Effector memory CD4-positive, alpha-beta T cell (primary cell): ENCODE data around the gene GALNTL6.

Experiments used
- DNase-seq, 3 donors: peaks; one replicate each; pipeline ENCODE4 v3.0.0-alpha.2; 2020
- H3K27ac ChIP-seq: 2 replicates; pipeline ENCODE4 v1.7.0; 2013; ENCODE audit warnings: mild to moderate bottlenecking, low read length, moderate library complexity; ENCODE audit not compliant: insufficient read depth, poor library complexity, severe bottlenecking
- H3K27me3 ChIP-seq: replicated peaks from 2 replicates; pipeline ENCODE4 v1.7.0; 2013; ENCODE audit warnings: mild to moderate bottlenecking, low read length; ENCODE audit not compliant: insufficient read depth, control insufficient read depth, poor library complexity, severe bottlenecking
- H3K36me3 ChIP-seq: 2 replicates; pipeline ENCODE4 v1.7.0; 2013; ENCODE audit warnings: mild to moderate bottlenecking, low read length, moderate library complexity; ENCODE audit not compliant: control insufficient read depth, insufficient read depth
- H3K4me1 ChIP-seq: 2 replicates; pipeline ENCODE4 v1.7.0; 2013; ENCODE audit warnings: low read length, mild to moderate bottlenecking; ENCODE audit not compliant: control insufficient read depth, insufficient read depth, poor library complexity, severe bottlenecking
- H3K4me3 ChIP-seq: 2 replicates; pipeline ENCODE4 v1.7.0; 2013; ENCODE audit warnings: low read length, low read depth, mild to moderate bottlenecking; ENCODE audit not compliant: insufficient read depth, poor library complexity, severe bottlenecking
- H3K9me3 ChIP-seq: 2 replicates; pipeline ENCODE4 v1.7.0; 2013; ENCODE audit warnings: mild to moderate bottlenecking, low read length, moderate library complexity; ENCODE audit not compliant: control insufficient read depth

Gene GALNTL6

GRCh38 chr4:171875291-171875690, 62.1 kb downstream of the GALNTL6 start:
- H3K9me3 ChIP-seq = no peaks in the 10 kb centered on the region
- no peaks in the 10 kb centered on the region for H3K27me3 ChIP-seq
- no peak overlapping the region for H3K4me3 ChIP-seq
- H3K4me1 ChIP-seq = no peaks in the 10 kb centered on the region
- no peak overlapping the region for H3K27ac ChIP-seq
- no peaks in the 10 kb centered on the region for H3K36me3 ChIP-seq
- no peak for DNase-seq

GRCh38 chr4:171876636-171877035, 63.4 kb downstream of the GALNTL6 start:
- H3K27me3 ChIP-seq = no peaks in the 10 kb centered on the region
- no peaks in the 10 kb centered on the region for H3K9me3 ChIP-seq
- no peak overlapping the region for H3K27ac ChIP-seq
- H3K4me3 ChIP-seq = no peak overlapping the region
- no peaks in the 10 kb centered on the region for H3K4me1 ChIP-seq
- no peaks in the 10 kb centered on the region for H3K36me3 ChIP-seq
- DNase-seq = no peak

- no peaks in the 10 kb centered on the region for H3K9me3 ChIP-seq
- H3K4me3 ChIP-seq = no peak overlapping the region
- no peaks in the 10 kb centered on the region for H3K4me1 ChIP-seq
- no peak overlapping the region for H3K27ac ChIP-seq
- H3K36me3 ChIP-seq = no peaks in the 10 kb centered on the region
- no peak for DNase-seq
- no peaks in the 10 kb centered on the region for H3K27me3 ChIP-seq
Observed at GRCh38 chr4:171880136-171880535, 66.9 kb downstream of the GALNTL6 start.

GRCh38 chr4:171889681-171890080, 76.5 kb downstream of the GALNTL6 start:
- no peaks in the 10 kb centered on the region for H3K27me3 ChIP-seq
- no peaks in the 10 kb centered on the region for H3K36me3 ChIP-seq
- H3K4me3 ChIP-seq = no peak overlapping the region
- no peaks in the 10 kb centered on the region for H3K9me3 ChIP-seq
- H3K4me1 ChIP-seq = no peaks in the 10 kb centered on the region
- H3K27ac ChIP-seq = no peak overlapping the region
- DNase-seq = no peak

- no peak for DNase-seq
- Histone ChIP-seq H3K4me1 (no peaks in the 10 kb centered on the region), H3K27me3 (no peaks in the 10 kb centered on the region), H3K9me3 (no peaks in the 10 kb centered on the region), H3K36me3 (no peaks in the 10 kb centered on the region), H3K27ac (no peak overlapping the region), H3K4me3 (no peak overlapping the region)
Observed at GRCh38 chr4:171891038-171891437, 77.8 kb downstream of the GALNTL6 start.

GRCh38 chr4:171896426-171896825, 83.2 kb downstream of the GALNTL6 start:
- H3K4me3 ChIP-seq = no peak overlapping the region

GRCh38 chr4:171919314-171919713, 106.1 kb downstream of the GALNTL6 start:
- H3K4me1 ChIP-seq = no peaks in the 10 kb centered on the region
- no peak for DNase-seq
- H3K27ac ChIP-seq = no peak overlapping the region
- no peaks in the 10 kb centered on the region for H3K36me3 ChIP-seq
- no peaks in the 10 kb centered on the region for H3K27me3 ChIP-seq
- H3K9me3 ChIP-seq = no peaks in the 10 kb centered on the region
- no peak overlapping the region for H3K4me3 ChIP-seq

More at GRCh38 chr4:171896426-171896825, 83.2 kb downstream of the GALNTL6 start:
- Histone ChIP-seq H3K36me3 (no peaks in the 10 kb centered on the region), H3K4me1 (no peaks in the 10 kb centered on the region), H3K9me3 (no peaks in the 10 kb centered on the region), H3K27ac (no peak overlapping the region), H3K27me3 (no peaks in the 10 kb centered on the region)
- DNase-seq = no peak

GRCh38 chr4:171920901-171921300, 107.7 kb downstream of the GALNTL6 start:
- no peak overlapping the region for H3K4me3 ChIP-seq
- no peaks in the 10 kb centered on the region for H3K4me1 ChIP-seq
- no peaks in the 10 kb centered on the region for H3K9me3 ChIP-seq
- no peak for DNase-seq
- H3K36me3 ChIP-seq = no peaks in the 10 kb centered on the region
- no peak overlapping the region for H3K27ac ChIP-seq
- no peaks in the 10 kb centered on the region for H3K27me3 ChIP-seq

GRCh38 chr4:171924746-171925376, 111.7 kb downstream of the GALNTL6 start:
- DNase-seq = no peak
- H3K4me3 ChIP-seq = no peak overlapping the region
- no peaks in the 10 kb centered on the region for H3K9me3 ChIP-seq
- no peak overlapping the region for H3K27ac ChIP-seq
- H3K36me3 ChIP-seq = no peaks in the 10 kb centered on the region
- no peaks in the 10 kb centered on the region for H3K4me1 ChIP-seq
- no peaks in the 10 kb centered on the region for H3K27me3 ChIP-seq

GRCh38 chr4:171928336-171928735, 115.1 kb downstream of the GALNTL6 start:
- no peaks in the 10 kb centered on the region for H3K27me3 ChIP-seq
- H3K27ac ChIP-seq = no peak overlapping the region
- DNase-seq = no peak
- no peaks in the 10 kb centered on the region for H3K9me3 ChIP-seq
- H3K4me3 ChIP-seq = no peak overlapping the region
- H3K36me3 ChIP-seq = no peaks in the 10 kb centered on the region
- H3K4me1 ChIP-seq = no peaks in the 10 kb centered on the region
